SH-SY5Y (cell line): ENCODE measurements around the gene MAN2A1.

Source experiments
- GATA2 ChIP-seq: IDR thresholded peaks from 2 replicates; pipeline ENCODE4 v1.6.1; 2011; ENCODE audit warnings: mild to moderate bottlenecking, low read depth, low read length
- GATA3 ChIP-seq: IDR thresholded peaks from 2 replicates; pipeline ENCODE4 v1.6.1; 2011; ENCODE audit warnings: low read depth, mild to moderate bottlenecking, low read length, moderate library complexity

GRCh38 chr5:109908366-109908765 lies 218.6 kb downstream of the MAN2A1 start:
- no peak for TF ChIP-seq GATA2
- no peak for TF ChIP-seq GATA3
